VCaP (cell line): ENCODE results near the gene MINK1.

Experiments
- H3K27ac ChIP-seq: fragments of 450-650 bp; 2 replicates; pipeline ENCODE4 v1.5.1; 2017
- TF ChIP-seq, protein P1 (sequence below): fragments of 450-650 bp; conservative IDR thresholded peaks from 2 replicates; pipeline ENCODE4 v1.5.1; 2017; ENCODE audit warnings: mild to moderate bottlenecking, moderate library complexity

The MINK1 gene

DNA sequence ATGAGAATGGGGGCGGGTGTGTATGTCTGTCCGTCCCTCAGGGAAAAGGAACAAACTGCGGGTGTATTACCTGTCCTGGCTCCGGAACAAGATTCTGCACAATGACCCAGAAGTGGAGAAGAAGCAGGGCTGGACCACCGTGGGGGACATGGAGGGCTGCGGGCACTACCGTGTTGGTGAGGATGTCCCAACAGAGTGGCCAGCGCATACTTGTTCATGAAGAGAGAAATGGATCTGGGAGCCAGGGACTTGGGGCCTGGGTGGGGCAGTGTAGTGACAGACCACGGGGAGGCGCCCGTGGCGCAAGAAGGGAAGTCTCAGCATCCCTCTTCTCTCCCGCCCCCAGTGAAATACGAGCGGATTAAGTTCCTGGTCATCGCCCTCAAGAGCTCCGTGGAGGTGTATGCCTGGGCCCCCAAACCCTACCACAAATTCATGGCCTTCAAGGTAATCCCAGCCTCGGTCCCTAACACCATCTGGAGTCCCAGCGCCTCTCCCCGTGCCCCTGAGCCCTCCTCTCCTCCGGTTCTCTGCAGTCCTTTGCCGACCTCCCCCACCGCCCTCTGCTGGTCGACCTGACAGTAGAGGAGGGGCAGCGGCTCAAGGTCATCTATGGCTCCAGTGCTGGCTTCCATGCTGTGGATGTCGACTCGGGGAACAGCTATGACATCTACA lies 62.7 kb downstream of the MINK1 start:
- TF ChIP-seq, protein P1, sequence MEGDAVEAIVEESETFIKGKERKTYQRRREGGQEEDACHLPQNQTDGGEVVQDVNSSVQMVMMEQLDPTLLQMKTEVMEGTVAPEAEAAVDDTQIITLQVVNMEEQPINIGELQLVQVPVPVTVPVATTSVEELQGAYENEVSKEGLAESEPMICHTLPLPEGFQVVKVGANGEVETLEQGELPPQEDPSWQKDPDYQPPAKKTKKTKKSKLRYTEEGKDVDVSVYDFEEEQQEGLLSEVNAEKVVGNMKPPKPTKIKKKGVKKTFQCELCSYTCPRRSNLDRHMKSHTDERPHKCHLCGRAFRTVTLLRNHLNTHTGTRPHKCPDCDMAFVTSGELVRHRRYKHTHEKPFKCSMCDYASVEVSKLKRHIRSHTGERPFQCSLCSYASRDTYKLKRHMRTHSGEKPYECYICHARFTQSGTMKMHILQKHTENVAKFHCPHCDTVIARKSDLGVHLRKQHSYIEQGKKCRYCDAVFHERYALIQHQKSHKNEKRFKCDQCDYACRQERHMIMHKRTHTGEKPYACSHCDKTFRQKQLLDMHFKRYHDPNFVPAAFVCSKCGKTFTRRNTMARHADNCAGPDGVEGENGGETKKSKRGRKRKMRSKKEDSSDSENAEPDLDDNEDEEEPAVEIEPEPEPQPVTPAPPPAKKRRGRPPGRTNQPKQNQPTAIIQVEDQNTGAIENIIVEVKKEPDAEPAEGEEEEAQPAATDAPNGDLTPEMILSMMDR, result no peak
- H3K27ac ChIP-seq, result no peak overlapping the region

DNA sequence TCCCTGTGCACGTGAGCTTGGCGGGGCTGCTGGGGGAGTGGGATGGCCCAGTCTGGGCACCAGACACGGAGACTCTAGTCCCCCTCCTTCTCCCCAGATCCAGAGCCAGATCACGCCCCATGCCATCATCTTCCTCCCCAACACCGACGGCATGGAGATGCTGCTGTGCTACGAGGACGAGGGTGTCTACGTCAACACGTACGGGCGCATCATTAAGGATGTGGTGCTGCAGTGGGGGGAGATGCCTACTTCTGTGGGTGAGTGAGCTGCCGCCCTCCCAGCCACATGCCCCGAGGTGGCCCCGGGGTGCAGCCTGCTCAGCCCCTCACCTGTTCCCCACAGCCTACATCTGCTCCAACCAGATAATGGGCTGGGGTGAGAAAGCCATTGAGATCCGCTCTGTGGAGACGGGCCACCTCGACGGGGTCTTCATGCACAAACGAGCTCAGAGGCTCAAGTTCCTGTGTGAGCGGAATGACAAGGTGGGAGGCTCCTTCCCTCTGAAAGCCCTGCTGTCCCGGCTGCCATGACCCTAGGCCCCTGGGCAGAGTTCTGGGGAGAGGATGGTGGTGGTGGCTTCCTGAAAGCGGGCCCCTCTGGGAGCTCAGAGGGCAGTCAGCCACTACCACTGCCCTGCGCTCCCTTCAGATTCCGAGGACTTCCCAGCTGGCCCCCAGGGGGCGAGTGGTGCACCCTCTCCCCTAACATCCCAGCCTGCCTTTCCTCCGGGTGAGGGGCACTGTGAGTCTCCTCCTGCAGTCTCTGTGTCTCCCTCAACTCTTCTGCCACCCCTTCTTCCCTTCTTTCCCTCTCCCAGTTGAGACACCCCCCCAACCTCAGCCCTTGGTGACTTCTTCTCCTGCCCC lies 63.4 kb downstream of the MINK1 start:
- TF ChIP-seq, protein P1, result no peak

DNA sequence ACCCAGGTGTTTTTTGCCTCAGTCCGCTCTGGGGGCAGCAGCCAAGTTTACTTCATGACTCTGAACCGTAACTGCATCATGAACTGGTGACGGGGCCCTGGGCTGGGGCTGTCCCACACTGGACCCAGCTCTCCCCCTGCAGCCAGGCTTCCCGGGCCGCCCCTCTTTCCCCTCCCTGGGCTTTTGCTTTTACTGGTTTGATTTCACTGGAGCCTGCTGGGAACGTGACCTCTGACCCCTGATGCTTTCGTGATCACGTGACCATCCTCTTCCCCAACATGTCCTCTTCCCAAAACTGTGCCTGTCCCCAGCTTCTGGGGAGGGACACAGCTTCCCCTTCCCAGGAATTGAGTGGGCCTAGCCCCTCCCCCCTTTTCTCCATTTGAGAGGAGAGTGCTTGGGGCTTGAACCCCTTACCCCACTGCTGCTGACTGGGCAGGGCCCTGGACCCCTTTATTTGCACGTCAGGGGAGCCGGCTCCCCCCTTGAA lies 64.1 kb downstream of the MINK1 start:
- H3K27ac ChIP-seq, result no peak overlapping the region
- TF ChIP-seq, protein P1, result no peak

More for the DNA sequence above, 63.4 kb downstream of the MINK1 start:
- no peak overlapping the region for H3K27ac ChIP-seq

DNA sequence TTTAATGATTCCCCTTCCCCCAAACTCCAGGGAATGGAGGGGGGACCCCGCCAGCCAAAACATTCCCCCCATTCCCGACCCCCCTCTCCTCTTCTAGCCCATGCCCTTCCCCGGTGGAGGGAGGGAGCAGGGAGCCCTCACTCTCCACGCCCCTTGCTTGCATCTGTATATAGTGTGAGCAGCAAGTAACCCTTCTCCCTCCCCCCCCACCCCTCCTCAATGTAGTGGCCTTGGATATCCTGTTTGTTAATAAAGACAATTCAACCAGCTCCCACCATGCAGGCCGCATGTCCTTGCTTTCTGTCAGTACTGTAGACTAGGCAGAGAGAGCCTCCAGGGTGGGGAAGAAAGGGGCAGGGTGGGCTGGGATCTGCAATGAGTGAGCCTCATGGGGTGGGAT lies 64.6 kb downstream of the MINK1 start:
- H3K27ac ChIP-seq, result no peak overlapping the region
- TF ChIP-seq, protein P1, result no peak

DNA sequence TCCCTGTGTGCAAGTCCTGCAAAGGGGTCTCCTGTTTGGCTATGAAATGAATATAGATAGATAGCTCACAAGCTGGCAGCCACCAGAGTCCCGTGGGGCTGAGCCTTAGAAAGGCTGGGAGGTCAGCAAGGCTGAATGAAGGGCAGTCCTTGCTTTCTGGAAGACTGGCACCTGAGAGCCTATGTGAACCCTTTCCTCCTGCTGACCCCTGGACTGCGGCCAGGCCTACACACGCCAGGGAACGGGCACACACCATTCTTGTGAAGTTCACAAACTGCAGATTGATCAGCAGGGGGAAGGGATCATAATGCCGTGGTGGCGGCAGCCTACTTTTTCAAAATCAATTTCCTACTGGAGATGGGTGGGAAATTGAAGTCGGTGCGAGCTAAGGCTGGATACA lies 65.2 kb downstream of the MINK1 start:
- TF ChIP-seq, protein P1, result no peak
- no peak overlapping the region for H3K27ac ChIP-seq

DNA sequence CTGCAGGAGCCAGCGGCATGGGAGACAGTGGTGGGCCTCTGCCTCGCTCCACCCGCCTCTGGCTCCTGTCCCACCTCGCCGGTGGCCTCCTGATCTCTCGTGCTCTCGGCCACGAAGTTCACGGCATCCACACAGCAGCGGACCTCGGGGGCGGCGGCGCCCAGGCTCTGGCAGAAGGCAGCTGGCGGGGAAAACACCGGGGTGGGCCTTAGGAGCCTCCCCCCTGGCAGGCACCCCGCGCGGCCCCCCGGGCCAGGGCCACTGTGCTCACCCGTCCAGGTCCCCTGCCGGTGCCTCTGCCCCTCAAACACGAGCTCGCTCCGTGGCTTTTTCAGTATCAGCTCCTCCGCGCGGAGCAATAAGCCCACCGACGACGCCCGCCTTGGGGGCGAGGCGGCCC lies 65.8 kb downstream of the MINK1 start:
- peak overlapping the region; percentile 21; the same call in 1 of the 2 replicates for H3K27ac ChIP-seq
- TF ChIP-seq, protein P1, result no peak
